Liver (tissue), 9 donors: Measurements from ENCODE around the gene ADARB1. TPM values are rescaled to one million over a fixed set of nuclear protein-coding genes. Genes with fewer than 3 reads are reported as not detected.

ENCODE experiments used
- DNase-seq: peaks from one replicate; pipeline ENCODE4 v3.0.0-alpha.2; 2017; ENCODE audit warnings: low spot score
- H3K27ac ChIP-seq, 2 donors: one replicate each; pipeline ENCODE4 v1.7.0; 2013; ENCODE audit warnings: inconsistent platforms in 2 of 2, low read length in 2 of 2, control low read depth in 1 of 2, low read depth in 1 of 2, mild to moderate bottlenecking in 1 of 2
- H3K27me3 ChIP-seq, 4 donors: one replicate each; pipeline versions ENCODE4 v1.6.1 to v1.7.0; 2013; ENCODE audit warnings: low read length in 3 of 4, inconsistent platforms in 1 of 4, mild to moderate bottlenecking in 1 of 4, moderate library complexity in 1 of 4; ENCODE audit not compliant: control insufficient read depth in 4 of 4, insufficient read depth in 4 of 4
- H3K36me3 ChIP-seq, 4 donors: one replicate each; pipeline versions ENCODE4 v1.6.1 to v1.7.0; 2013; ENCODE audit warnings: low read length in 3 of 4, mild to moderate bottlenecking in 3 of 4, low read depth in 1 of 4, moderate library complexity in 1 of 4; ENCODE audit not compliant: control insufficient read depth in 4 of 4, insufficient read depth in 3 of 4
- H3K4me1 ChIP-seq, 4 donors: one replicate each; pipeline versions ENCODE4 v1.6.1 to v1.7.0; 2013; ENCODE audit warnings: low read length in 3 of 4, mild to moderate bottlenecking in 3 of 4, moderate library complexity in 1 of 4; ENCODE audit not compliant: control insufficient read depth in 4 of 4, insufficient read depth in 4 of 4
- H3K4me3 ChIP-seq, 3 donors: one replicate each; pipeline versions ENCODE4 v1.6.1 to v1.7.0; 2013; ENCODE audit warnings: low read length in 3 of 3, control low read depth in 1 of 3, low read depth in 1 of 3, mild to moderate bottlenecking in 1 of 3
- H3K9ac ChIP-seq, 2 donors: one replicate each; pipeline ENCODE4 v1.7.0; 2013; ENCODE audit warnings: low read length in 2 of 2, mild to moderate bottlenecking in 2 of 2, moderate library complexity in 2 of 2, control low read depth in 1 of 2, low read depth in 1 of 2
- H3K9me3 ChIP-seq, 4 donors: one replicate each; pipeline versions ENCODE4 v1.6.1 to v1.7.0; 2013; ENCODE audit warnings: low read length in 3 of 4; ENCODE audit not compliant: control insufficient read depth in 4 of 4
- ATF3 ChIP-seq: IDR thresholded peaks from 2 replicates; pipeline ENCODE4 v1.6.1; 2016; ENCODE audit warnings: antibody characterized with exemption
- CTCF ChIP-seq: fragments of 150-350 bp; IDR thresholded peaks from 2 replicates; pipeline ENCODE4 v1.5.1; 2017; ENCODE audit warnings: improper control_type of control experiment, low read depth, low read length; ENCODE audit not compliant: missing input control
- EGR1 ChIP-seq, 2 donors: IDR thresholded peaks; 2 replicates each; pipeline ENCODE4 v1.6.1; 2016 to 2018; ENCODE audit warnings: antibody characterized with exemption in 2 of 2, low read depth in 2 of 2
- FOXA1 ChIP-seq: IDR thresholded peaks from 2 replicates; pipeline ENCODE4 v1.6.1; 2016; ENCODE audit warnings: antibody characterized with exemption
- FOXA2 ChIP-seq: IDR thresholded peaks from 2 replicates; pipeline ENCODE4 v1.6.1; 2016; ENCODE audit warnings: antibody characterized with exemption
- GABPA ChIP-seq, 2 donors: IDR thresholded peaks in 1 of 2; conservative IDR thresholded peaks in 1 of 2; 2 replicates each; pipeline ENCODE4 v1.6.1; 2016; ENCODE audit warnings: antibody characterized with exemption in 2 of 2, mild to moderate bottlenecking in 1 of 2, moderate library complexity in 1 of 2
- HNF4A ChIP-seq, 2 donors: conservative IDR thresholded peaks; 2 replicates each; pipeline ENCODE4 v1.6.1; 2016; ENCODE audit warnings: antibody characterized with exemption in 2 of 2, mild to moderate bottlenecking in 2 of 2
- HNF4G ChIP-seq: IDR thresholded peaks from 2 replicates; pipeline ENCODE4 v1.6.1; 2016; ENCODE audit warnings: antibody characterized with exemption
- JUND ChIP-seq, 2 donors: IDR thresholded peaks; 2 replicates each; pipeline ENCODE4 v1.6.1; 2016; ENCODE audit warnings: antibody characterized with exemption in 2 of 2
- RXRA ChIP-seq, 2 donors: IDR thresholded peaks; 2 replicates each; pipeline ENCODE4 v1.6.1; 2017 to 2018; ENCODE audit warnings: antibody characterized with exemption in 2 of 2, mild to moderate bottlenecking in 1 of 2
- TAF1 ChIP-seq: conservative IDR thresholded peaks from 2 replicates; pipeline ENCODE4 v1.6.1; 2016; ENCODE audit warnings: antibody characterized with exemption, mild to moderate bottlenecking
- YY1 ChIP-seq: IDR thresholded peaks from 2 replicates; pipeline ENCODE4 v1.6.1; 2016; ENCODE audit warnings: antibody characterized with exemption, mild to moderate bottlenecking
- ZBTB33 ChIP-seq: IDR thresholded peaks from 2 replicates; pipeline ENCODE4 v1.6.1; 2016; ENCODE audit warnings: antibody characterized with exemption
- WGBS: extraction: QIAGEN DNeasy Blood & Tissue Kit; methylation state at CpG from one replicate; pipeline ENCODE4 v1.1.7; 2013; 5-methylcytosine and 5-hydroxymethylcytosine counted together
- polyA plus RNA-seq, 2 donors: library from polyadenylated mRNA; stranded (reverse) in 1 of 2; unstranded in 1 of 2; fragments of 200-250 nt in 1 of 2; fragments of >200 nt in 1 of 2; fragmentation: Nextera tagmentation in 1 of 2; extraction: Ambion mirVana in 1 of 2; gene quantifications; one replicate each; pipeline versions ENCODE4 v1.2.1 to v1.2.3, GENCODE V29; 2013 to 2015
- total RNA-seq, 2 donors: library from RNA; depleted of rRNA; stranded (reverse); fragments of >200 nt; gene quantifications; one replicate each; pipeline ENCODE4 v1.2.3, GENCODE V29; 2014
- TF ChIP-seq, protein P1 (sequence below): IDR thresholded peaks from 2 replicates; pipeline ENCODE4 v1.6.1; 2016; ENCODE audit warnings: antibody characterized with exemption, mild to moderate bottlenecking
- TF ChIP-seq, protein P2 (sequence below): IDR thresholded peaks from 2 replicates; pipeline ENCODE4 v1.6.1; 2016; ENCODE audit warnings: antibody characterized with exemption
- donor health status: healthy.
- donor health status: healthy.
- donor health status: healthy.
- donor health status: healthy.
- donor health status: healthy.

The ADARB1 gene
- total and polyA plus RNA-seq, 4 donors, result 1.6 to 7.8 (median 2.9) TPM

- no peak overlapping the region for H3K9ac ChIP-seq
- WGBS, result 67% methylated on average over 6 of the region's 6 CpGs
- no peak overlapping the region for H3K4me3 ChIP-seq
- H3K9me3 ChIP-seq, result no peaks in the 10 kb centered on the region
- TF ChIP-seq CTCF, result no peak
- TF ChIP-seq, protein P1, sequence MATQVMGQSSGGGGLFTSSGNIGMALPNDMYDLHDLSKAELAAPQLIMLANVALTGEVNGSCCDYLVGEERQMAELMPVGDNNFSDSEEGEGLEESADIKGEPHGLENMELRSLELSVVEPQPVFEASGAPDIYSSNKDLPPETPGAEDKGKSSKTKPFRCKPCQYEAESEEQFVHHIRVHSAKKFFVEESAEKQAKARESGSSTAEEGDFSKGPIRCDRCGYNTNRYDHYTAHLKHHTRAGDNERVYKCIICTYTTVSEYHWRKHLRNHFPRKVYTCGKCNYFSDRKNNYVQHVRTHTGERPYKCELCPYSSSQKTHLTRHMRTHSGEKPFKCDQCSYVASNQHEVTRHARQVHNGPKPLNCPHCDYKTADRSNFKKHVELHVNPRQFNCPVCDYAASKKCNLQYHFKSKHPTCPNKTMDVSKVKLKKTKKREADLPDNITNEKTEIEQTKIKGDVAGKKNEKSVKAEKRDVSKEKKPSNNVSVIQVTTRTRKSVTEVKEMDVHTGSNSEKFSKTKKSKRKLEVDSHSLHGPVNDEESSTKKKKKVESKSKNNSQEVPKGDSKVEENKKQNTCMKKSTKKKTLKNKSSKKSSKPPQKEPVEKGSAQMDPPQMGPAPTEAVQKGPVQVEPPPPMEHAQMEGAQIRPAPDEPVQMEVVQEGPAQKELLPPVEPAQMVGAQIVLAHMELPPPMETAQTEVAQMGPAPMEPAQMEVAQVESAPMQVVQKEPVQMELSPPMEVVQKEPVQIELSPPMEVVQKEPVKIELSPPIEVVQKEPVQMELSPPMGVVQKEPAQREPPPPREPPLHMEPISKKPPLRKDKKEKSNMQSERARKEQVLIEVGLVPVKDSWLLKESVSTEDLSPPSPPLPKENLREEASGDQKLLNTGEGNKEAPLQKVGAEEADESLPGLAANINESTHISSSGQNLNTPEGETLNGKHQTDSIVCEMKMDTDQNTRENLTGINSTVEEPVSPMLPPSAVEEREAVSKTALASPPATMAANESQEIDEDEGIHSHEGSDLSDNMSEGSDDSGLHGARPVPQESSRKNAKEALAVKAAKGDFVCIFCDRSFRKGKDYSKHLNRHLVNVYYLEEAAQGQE, result no peak
- TF ChIP-seq JUND (IDR thresholded peaks at IDR 0.05), result no peak
- no peak for TF ChIP-seq ATF3
- no peak for TF ChIP-seq GABPA (IDR thresholded peaks at IDR 0.05 in 1 of 2, conservative IDR thresholded peaks at IDR 0.05 in 1 of 2)
- TF ChIP-seq RXRA (IDR thresholded peaks at IDR 0.05), result no peak
- peaks cover 0 to 4% (median 0%) of the 10 kb centered on the region in 4 donors for H3K27me3 ChIP-seq
- DNase-seq, result no peak
- H3K27ac ChIP-seq, result no peak overlapping the region
- H3K4me1 ChIP-seq, result no peaks in the 10 kb centered on the region
- peaks cover 0 to 2% (median 0%) of the 10 kb centered on the region in 4 donors for H3K36me3 ChIP-seq
Measured at GRCh38 chr21:45228171-45228641, 153.8 kb downstream of the ADARB1 start.

DNA sequence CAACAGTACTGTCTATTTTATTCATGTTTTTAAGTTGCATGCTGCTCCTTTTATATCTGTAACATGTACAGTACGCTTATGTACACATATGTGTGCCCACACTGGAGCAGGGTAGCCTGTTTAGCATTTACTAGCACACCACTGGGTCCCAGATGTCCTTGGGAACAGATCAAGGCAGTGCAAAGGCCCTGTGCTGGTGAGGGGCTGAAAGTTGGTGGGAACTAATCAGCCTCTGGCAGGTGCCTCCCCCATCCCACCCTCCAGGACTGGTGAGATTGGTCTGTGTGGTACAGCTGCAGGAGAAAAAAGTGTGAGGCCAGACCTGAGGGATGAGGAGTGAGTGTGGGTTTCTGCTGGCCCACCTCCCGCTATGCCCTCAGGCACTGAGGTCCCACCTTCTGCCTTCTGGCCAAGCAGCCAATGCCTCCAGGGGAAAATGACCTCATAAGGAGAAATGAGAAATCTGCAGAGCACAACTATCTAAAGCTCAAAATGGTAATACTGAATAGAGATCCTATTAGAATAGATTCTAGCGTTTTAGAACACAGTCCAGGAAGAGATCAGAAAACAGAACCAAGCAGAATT, 154.4 kb downstream of the ADARB1 start:
- 88% methylated on average over 3 of the region's 3 CpGs for WGBS
- no peak for DNase-seq
- H3K4me1 ChIP-seq, result no peaks in the 10 kb centered on the region
- no peak overlapping the region for H3K27ac ChIP-seq
- H3K27me3 ChIP-seq, result peaks cover 0 to 4% (median 0%) of the 10 kb centered on the region in 4 donors
- no peak overlapping the region for H3K4me3 ChIP-seq
- no peaks in the 10 kb centered on the region for H3K9me3 ChIP-seq
- no peak for TF ChIP-seq YY1
- TF ChIP-seq TAF1, result no peak
- no peak for TF ChIP-seq EGR1 (IDR thresholded peaks at IDR 0.05; ENCODE audit: low read depth in 2 of 2)
- TF ChIP-seq, protein P2, sequence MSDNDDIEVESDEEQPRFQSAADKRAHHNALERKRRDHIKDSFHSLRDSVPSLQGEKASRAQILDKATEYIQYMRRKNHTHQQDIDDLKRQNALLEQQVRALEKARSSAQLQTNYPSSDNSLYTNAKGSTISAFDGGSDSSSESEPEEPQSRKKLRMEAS, result no peak
- TF ChIP-seq, protein P1, result no peak
- TF ChIP-seq ZBTB33, result no peak
- TF ChIP-seq FOXA2, result no peak
- TF ChIP-seq GABPA (IDR thresholded peaks at IDR 0.05 in 1 of 2, conservative IDR thresholded peaks at IDR 0.05 in 1 of 2), result no peak
- no peak for TF ChIP-seq HNF4A (conservative IDR thresholded peaks at IDR 0.05)
- TF ChIP-seq CTCF, result no peak
- no peak for TF ChIP-seq FOXA1
- no peak for TF ChIP-seq RXRA (IDR thresholded peaks at IDR 0.05)
- no peak for TF ChIP-seq HNF4G
- TF ChIP-seq ATF3, result no peak
- H3K9ac ChIP-seq, result no peak overlapping the region
- H3K36me3 ChIP-seq, result peaks cover 0 to 2% (median 0%) of the 10 kb centered on the region in 4 donors
